HG02981 (cell line): ENCODE measurements around the gene SORCS2.

ENCODE experiments used
- ATAC-seq: cut with Tn5 transposase; IDR thresholded peaks from one replicate; pipeline ENCODE4 v1.9.1; 2021; ENCODE audit warnings: mild to moderate bottlenecking, moderate library complexity; ENCODE audit not compliant: unreplicated experiment

SORCS2 gene

GRCh38 chr4:7726665-7727413 is 534.5 kb downstream of the SORCS2 start:
- ATAC-seq = no peak

GRCh38 chr4:7727749-7728148 is 535.4 kb downstream of the SORCS2 start:
- no peak for ATAC-seq

- ATAC-seq = no peak
These were observed 539.1 kb downstream of the SORCS2 start for GRCh38 chr4:7731437-7731836.

- ATAC-seq = no peak
These were observed 539.9 kb downstream of the SORCS2 start for GRCh38 chr4:7732263-7732662.

- ATAC-seq = no peak
These were observed 540.9 kb downstream of the SORCS2 start for GRCh38 chr4:7733201-7733600.

- no peak for ATAC-seq
These were observed 541.7 kb downstream of the SORCS2 start for GRCh38 chr4:7733801-7734650.

- ATAC-seq = no peak
These were observed 542.4 kb downstream of the SORCS2 start for GRCh38 chr4:7734651-7735260.

GRCh38 chr4:7735395-7735794 is 543.1 kb downstream of the SORCS2 start:
- ATAC-seq = no peak

GRCh38 chr4:7735961-7736360 is 543.6 kb downstream of the SORCS2 start:
- ATAC-seq = no peak

- no peak for ATAC-seq
These were observed 544.3 kb downstream of the SORCS2 start for GRCh38 chr4:7736436-7737267.

GRCh38 chr4:7737268-7737645 is 544.9 kb downstream of the SORCS2 start:
- ATAC-seq = no peak

GRCh38 chr4:7737752-7738457 is 545.6 kb downstream of the SORCS2 start:
- no peak for ATAC-seq

GRCh38 chr4:7738458-7739076 is 546.2 kb downstream of the SORCS2 start:
- ATAC-seq = no peak

GRCh38 chr4:7739077-7739917 is 547.0 kb downstream of the SORCS2 start:
- no peak for ATAC-seq

- ATAC-seq = no peak
These were observed 547.9 kb downstream of the SORCS2 start for GRCh38 chr4:7739918-7740865.

- no peak for ATAC-seq
These were observed 548.7 kb downstream of the SORCS2 start for GRCh38 chr4:7740866-7741525.
